NCI-H1694 treated with DMSO at 0.1 percent for 48 hours (cell line): ENCODE measurements around the gene MAP4K5.
"Not testable (repeated sequence)": the region's sequence is repeated elsewhere in the genome, so short reads cannot be mapped to it uniquely, and the experiment has no call there.

Experiments used
- DNase-seq: peaks from one replicate; lab custom pipeline; 2025; lab: John Stamatoyannopoulos, UW

The MAP4K5 gene

DNA sequence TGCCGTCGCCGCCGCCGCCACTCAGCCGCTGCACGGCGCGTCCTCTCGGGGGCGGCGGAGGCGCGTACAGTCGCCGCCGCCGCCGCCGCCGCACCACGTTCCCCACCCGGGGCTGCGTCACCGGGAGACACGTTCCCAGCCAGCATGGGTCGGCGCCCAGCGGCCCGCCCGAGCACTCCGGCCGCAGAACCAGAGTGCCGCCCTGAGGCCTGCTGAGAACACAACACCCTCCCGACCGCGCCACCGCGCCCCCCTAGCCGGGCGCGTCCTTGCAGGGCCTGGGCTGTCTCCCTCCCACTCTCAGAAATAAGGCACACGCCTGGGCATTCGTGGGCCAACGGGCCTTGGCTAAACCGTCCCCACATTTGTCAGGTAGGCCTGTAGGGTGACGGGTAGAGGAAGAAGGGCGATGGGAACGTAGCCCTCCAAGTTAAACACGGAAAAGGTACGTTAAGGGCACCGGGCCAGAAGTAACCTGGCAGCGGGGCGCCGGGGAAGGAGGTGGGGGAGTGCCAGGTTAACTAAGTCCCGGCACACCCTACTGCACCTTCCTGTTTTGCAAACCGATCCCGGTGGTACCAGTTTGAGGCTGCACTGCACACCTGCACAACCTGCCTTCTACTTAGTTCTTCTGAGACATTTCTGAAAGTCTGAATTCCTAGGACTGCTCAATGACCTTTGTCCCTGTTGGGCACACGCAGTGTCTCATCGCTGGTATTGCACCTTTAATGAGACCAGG, at the start of gene MAP4K5:
MAP4K5 (minus strand) TSS at position 68 of the 739 bp plus-strand sequence. CDS start 520 bp downstream, outside the sequence.
- peak; percentile 79 for DNase-seq

DNA sequence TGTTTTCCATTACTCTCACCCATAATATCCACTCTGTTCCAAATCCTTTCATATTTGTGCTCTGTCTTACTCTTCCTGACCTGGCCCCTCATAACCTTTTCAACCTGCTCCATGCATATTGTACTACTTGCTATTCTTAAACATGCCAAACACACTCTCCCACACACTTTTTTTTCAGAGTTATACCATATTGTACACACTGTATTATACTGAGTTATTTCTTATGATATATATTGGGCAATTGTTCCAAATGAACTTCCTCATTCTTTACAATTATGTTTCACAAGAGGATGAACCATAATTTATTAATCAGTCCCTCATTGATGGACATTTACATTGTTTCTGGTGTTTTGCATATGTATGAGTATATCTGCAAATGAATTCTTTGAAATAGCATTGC, 46.1 kb upstream of the MAP4K5 start:
- no peak for DNase-seq

DNA sequence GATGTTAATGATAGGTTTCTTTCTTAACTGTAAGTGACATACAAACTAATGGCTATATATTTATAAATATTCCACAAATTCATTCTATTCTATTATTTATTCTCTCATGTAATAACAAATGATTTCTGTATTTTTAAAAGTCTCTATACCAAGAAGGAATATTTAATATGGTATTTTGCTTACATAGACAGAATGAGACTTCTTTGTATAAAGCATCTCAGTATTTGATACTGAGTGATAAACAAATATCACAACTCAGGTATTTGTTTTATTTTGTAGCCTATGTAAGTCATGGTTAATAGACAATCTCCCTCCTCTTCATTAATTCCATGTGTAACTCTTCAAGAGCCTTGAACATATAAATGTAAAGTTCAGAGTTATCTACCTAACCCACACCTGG, 45.6 kb upstream of the MAP4K5 start:
- DNase-seq = no peak

DNA sequence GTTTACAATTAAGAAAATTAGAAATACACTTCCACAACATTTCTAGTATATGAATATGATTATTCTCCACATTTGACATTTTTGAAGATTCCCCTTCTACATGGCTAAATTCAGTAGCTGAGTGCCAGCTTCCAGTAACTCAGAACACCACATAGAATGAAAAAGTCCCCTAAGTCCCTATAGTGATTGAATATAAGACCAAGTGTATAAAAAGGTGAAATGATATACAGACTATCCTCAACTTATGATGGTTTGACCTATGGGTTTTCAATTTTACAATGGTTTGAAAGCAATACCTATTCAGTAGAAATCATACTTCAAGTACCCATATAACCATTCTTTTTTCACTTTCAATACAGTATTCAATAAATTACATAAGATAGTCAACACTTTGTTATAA, 43.4 kb upstream of the MAP4K5 start:
- DNase-seq = no peak

DNA sequence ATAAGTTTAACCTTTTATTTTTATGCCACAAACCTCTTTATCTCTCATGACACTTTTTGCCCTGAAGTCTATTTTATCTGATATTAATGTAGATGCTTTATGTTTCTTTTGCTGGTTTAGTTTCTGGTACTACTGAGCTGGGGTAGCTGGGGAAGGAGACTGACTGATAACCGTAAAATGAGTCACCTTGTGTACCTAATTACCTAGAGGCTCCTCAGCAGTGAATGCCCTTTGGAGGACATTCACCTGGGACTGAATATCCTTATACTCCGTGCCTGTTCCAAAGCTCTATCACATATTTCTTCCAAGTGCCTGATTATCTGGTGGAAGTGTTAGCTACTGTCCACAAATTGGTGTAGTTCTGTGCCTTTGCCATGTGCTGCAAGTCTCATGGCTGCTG, 41.5 kb upstream of the MAP4K5 start:
- no peak for DNase-seq

DNA sequence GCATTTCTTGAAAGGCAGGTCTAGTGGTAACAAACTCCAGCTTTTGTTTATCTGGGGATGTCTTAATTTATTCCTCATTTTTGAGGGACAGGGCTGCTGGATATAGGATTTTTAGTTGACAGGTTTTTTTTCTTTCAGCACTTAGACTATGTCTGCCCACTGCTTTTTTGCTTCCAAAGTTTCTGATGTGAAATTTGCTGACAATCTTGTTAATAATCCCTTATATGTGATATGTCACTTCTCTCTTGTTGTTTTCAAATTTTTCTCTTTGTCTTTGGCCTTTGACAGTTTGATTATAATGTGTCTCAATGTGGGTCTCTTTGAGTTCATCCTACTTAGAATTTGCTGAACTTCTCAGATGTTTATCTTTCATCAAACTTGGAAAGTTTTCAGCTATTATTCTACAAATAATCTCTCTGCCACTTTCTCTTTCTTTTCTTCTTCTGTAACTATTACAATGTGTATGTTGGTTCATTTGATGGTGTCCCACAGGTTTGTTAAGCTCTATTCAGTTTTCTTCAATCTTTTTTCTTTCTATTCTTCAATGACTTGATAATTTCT, 37.4 kb upstream of the MAP4K5 start:
- DNase-seq = no peak

DNA sequence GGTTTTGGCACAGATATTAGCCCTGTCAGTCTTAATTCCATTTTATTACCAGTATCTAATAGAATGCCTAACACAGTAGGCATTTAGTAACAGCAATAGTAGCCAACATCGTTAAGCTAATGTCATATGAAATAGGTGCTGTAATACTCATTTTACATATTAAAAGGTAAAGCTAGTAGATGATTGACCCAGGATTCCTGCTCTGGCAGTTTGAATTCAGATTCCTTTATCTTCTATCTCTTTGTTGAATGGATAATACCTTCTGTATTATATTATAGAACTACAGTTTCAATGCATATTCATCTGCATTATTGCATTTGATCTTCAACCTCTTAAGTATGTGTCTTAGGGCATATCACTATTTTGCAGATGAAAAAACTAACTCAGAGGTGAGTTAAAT, 30.5 kb upstream of the MAP4K5 start:
- no peak for DNase-seq

DNA sequence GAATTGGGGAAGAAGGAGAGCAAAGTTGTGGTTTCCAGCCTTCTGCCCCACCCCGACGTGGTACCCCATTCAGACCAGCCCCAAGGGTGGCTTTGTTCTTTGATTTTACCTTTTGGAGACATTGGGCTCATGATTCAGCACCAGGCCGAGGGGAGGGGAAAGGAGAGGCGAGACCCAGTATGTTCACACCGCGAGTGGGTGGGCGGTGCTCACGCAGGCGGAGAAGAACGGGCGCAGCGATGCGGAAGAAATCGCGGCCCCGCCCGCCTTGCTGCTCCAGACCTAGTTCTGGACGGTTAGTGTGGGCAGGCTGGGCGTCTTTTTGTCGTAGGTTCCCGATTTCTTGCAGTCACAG, 28.5 kb upstream of the MAP4K5 start:
- DNase-seq = peak; percentile 71

DNA sequence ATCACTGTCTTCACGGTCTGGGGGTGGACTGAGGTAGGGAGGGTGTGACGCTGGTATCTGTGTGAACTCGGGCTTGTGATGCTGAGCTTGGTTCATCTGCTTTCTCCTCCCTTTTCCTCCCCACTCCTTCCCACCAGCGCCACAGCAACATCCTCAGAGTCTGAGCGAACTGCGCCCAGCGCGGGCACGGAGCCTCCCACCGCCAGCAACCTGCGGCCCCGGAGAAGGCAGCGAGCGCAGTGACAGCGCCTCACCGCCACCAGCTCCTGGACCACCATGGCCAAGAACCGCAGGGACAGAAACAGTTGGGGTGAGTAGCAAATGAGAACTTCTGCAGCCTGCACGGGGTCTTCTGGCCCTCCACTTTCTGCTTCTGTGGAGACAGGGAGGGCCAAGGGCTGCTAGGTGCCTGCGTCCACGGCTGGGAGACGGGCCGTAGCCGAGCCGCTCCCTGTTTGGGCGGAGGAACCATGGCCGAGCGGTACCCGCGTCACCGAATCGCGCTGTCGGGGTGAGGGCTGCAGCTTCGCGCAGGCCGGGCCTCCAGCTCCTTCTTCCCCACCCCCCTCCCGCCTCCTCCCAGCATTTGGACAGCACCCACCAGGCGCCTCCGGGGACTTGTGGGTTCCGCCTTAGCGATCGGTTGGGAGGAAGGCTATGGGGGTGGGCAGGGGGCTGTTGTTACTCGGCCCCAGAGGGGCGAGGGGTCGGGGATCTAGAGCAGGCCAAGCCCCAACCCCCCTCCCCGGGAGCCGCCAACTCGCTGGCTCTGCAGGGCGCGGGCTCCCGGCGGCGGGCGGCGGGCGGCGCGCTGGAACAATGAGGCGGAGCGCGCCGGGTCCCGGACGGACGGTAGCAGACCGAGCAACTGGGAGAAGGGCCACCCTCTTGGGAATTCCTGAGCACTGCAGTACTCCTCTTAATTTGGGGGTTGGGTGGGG, 27.9 kb upstream of the MAP4K5 start, which contains the start of gene ATL1:
ATL1 (plus strand) TSS at position 156 of the 941 bp plus-strand sequence; CDS start at position 277, 121 bp downstream.
- DNase-seq = peak; percentile 65

DNA sequence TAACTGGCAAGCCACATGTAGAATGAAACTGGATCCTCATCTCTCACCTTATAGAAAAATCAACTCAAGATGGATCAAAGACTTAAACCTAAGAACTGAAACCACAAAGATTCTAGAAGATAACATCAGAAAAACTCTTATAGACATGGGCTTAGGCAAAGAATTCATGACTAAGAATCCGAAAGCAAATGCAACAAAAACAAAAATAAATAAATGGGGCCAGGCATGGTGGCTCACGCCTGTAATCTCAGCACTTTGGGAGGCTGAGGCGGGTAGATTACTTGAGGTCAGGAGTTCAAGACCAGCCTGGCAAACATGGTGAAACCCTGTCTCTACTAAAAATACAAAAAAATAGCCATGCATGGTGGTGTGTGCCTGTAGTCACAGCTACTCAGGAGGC, 20.4 kb upstream of the MAP4K5 start:
- DNase-seq = not testable (repeated sequence)

DNA sequence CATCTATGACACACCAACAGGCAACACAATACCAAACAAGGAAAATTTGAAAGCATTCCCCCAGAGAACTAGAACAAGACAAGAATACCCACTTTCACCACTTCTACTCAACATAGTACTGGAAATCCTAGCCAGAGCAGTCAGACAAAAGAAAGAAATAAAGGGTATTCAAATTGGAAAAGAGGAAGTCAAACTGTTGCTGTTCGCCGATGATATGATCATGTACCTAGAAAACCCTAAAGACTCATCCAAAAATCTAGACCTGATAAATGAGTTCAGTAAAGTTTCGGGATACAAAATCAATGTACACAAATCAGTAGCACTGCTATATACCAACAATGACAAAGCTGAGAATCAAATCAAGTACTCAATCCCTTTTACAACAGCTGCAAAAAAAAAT, 19.5 kb upstream of the MAP4K5 start:
- DNase-seq = no peak

DNA sequence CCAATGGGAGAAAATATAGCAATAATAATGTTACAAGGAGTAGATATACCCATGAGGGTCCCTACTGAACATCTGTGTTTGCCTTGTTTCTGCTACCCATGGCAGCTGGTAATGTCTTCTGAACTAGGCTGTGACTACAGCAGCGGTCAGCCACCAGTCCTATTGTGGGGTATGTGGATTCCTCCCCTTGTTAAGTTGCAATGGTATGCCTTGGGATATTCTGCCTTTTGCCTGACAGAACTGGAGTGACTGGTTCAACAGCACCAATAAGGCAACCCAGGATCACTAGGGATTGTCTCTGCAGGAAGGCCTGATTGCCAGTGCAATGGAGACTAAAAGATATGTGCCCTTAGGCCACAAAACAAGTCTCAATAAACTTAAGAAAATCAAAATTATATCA, 17.9 kb upstream of the MAP4K5 start:
- DNase-seq = no peak

DNA sequence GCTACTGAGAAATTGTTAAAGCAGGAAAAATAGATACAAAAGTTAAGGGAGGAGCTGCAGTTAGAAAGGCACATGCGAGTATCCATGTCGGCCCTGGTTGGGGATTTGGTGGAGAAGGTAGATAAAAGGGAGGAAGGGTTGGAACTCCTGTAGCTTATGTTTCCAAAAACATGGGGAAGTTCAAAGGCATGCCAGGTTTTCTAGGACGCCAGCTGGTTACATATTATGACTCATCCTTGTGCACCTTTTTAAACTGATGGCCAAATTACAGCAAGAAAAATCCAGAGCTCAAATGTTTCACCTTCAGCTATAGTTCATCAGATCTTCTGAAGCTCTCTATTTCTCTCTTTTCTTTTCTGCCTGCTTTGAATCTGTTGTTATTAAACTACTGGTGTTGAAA, 13.2 kb upstream of the MAP4K5 start:
- DNase-seq = peak; percentile 61

DNA sequence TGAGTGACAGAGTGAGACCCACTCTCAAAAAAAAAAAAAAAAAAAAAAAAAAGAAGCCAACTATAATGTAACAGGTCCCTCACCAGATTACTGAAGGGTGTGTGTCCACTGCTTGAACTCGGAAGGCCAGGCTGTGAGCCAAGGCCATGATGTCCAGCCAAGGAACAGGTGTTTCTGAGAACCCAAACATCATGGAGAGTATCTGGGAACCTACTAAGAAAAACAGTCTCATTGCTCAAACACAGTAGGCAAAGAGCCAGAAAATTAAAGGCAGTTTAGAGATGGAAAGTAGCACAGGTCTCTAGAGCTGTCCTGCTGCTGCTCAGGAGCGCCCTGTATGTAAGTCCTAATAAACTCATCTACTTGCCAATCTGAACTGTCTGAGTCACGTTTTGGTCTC, 12.5 kb upstream of the MAP4K5 start:
- no peak for DNase-seq

DNA sequence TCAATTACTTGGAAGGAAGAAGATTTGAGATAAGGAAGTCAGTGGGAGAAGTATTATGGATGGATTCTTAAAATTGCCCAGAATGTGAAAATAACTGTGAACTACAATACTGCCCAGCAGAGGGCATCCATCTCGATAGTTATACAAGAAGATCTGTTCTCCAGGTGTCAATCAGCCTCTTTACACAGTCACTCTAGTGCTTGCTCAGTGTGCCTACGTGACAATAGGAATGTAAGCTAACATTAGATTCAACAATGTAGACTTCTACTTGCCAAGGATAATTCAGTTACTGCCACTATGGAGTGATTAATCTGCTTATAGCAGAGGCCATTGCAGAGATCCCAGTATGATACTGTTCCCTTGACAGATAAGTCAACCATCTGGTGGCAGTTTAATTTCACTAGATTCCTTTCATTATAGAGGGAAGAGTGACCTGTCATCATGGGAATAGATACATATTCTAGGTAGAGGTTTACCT, 10.6 kb upstream of the MAP4K5 start:
- DNase-seq = peak; percentile 77

DNA sequence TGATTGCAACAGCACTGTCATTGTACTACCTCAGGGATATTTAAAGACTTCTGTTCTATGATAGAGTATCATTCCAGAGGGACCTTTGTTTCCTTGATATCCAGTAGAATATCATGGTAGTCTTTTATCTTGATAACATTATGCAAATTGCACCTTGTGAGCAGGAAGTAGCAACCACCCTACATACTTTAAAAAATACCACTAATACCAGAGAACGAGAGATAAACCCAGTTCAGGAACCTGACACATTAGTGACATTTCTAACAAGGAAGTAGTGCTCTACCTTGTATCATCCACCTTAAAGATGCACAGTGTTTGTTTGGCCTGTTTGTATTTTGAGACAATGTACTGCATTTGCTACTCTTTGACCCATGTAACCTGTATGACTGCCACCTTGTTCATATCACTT, 8.8 kb upstream of the MAP4K5 start:
- no peak for DNase-seq

DNA sequence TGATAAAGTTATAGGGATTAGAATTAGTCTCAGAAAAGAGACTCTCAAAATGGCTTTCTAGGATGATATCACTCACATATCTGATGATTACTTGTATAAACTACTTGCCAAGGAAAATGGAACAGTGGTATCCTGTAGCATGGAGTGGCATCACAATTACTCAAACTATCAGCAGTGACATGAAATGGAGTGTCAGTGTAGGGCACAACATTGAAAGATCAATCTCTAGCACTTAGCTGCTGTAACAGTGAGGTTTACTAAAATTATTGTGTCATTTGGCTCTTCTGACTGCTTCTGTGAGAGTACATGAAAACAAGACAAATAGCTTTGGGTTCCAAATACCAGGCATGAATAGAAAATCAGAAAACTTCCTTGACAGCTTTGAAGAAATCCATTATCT, 6.7 kb upstream of the MAP4K5 start:
- no peak for DNase-seq

DNA sequence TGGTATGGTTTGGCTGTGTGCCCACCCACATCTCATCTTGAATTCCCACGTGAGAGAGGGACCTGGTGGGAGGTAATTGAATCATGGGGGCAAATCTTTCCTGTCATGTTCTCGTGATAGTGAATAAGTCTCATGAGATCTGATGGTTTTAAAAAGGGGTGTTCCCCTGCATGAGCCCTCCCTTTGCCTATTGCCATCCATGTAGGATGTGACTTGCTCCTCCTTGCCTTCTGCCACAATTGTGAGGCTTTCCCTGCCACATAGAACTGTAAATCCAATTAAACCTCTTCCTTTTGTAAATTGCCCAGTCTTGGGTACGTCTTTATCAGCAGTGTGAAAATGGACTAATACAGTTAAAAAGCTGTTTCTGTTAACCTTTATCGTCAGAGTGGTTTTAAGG, 5.7 kb upstream of the MAP4K5 start:
- not testable (repeated sequence) for DNase-seq

DNA sequence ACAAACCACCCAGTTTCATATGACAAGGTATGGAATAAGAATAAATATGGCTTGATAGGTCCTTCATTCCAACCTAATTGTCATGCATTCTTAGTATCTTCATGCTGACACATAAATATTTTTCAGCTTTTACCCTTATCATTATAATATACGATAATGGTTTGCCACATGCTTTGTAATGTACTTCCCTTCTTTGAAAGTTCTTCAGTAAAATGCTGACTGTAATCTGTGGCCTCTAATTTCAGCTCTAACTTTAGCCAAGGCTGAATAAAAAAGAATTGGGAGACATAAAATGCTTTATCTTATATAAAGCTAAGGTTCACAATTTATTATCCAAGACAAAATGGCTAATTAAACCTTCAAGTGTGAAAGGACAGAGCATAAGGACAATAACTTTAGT, 2.6 kb upstream of the MAP4K5 start:
- DNase-seq = no peak

DNA sequence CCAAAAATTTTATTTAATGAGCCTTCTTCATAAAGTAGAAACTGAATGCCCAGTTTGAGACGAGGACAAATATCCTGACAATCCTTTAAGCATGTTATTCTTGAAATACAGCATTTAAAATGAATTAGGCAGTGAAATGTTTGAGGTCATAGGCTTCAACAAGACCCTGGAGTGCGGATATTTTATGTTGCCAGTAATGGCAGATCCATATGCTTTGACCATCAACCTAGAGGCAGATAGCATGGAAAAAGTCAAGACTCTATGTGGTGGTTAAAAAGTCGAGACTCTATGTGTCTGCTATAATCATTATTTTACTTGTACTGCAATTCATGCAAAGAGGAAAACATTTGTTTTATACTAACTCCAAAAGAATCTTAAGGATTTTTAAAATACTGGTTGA, 2.0 kb upstream of the MAP4K5 start:
- no peak for DNase-seq

DNA sequence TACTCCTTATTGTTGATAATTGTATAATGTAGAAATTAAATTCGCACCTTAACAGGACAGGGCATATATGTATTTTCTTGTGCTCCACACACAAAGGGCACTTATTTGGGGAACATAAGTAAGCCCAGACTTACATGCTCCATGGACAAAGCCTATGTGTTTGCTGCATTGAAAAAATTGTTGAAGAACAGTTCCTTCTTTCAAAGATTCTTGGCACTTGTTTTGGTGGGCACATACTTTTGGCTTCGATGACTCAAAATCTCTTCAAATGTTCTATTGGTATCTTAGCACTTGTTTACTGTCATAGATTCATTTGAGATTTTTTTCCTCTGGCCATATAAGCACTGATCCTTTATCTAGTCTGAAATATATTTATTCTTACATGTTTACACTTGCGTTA, 1.4 kb upstream of the MAP4K5 start:
- DNase-seq = no peak

DNA sequence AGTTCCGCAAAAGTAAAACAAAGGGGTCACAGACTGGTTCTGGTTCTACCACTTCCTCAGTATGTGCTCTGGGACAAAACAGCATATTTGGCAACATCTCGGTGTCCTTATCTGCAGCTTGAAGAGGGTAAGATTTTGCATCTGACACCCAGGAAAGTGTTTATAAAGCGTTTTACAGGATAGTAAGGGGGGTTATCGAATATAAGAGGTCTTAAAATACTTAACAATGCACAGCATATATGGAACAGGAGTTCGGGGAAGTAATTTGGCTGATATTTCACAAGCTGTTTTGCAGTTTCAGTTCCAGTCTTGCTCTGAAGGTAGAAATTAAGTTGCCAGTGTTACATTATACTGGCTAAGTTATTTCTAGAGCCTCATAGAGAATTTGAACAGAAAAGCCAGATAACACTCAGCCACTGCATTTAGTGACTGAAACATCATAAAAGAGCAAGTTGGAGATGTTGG, 904 bp upstream of the MAP4K5 start:
- no peak for DNase-seq
